Left kidney (tissue), 2 donors: ENCODE data around the gene RAB3GAP2. TPM values are rescaled to one million over a fixed set of nuclear protein-coding genes. Genes with fewer than 3 reads are reported as not detected.
"Not testable (repeated sequence)": the region's sequence is repeated elsewhere in the genome, so short reads cannot be mapped to it uniquely, and the experiment has no call there.

ENCODE experiments used
- DNase-seq: peaks from one replicate; pipeline ENCODE4 v3.0.0-alpha.2; 2013
- polyA plus RNA-seq: library from polyadenylated mRNA; unstranded; fragments of 120-200 nt; gene quantifications from one replicate; pipeline ENCODE4 v1.2.1, GENCODE V29; 2013; ENCODE audit not compliant: insufficient read length

Gene RAB3GAP2
- polyA plus RNA-seq, 1 donor, result 39.6 TPM

- DNase-seq, result no peak
Observed at GRCh38 chr1:220139966-220140365, 132.3 kb downstream of the RAB3GAP2 start.

DNA sequence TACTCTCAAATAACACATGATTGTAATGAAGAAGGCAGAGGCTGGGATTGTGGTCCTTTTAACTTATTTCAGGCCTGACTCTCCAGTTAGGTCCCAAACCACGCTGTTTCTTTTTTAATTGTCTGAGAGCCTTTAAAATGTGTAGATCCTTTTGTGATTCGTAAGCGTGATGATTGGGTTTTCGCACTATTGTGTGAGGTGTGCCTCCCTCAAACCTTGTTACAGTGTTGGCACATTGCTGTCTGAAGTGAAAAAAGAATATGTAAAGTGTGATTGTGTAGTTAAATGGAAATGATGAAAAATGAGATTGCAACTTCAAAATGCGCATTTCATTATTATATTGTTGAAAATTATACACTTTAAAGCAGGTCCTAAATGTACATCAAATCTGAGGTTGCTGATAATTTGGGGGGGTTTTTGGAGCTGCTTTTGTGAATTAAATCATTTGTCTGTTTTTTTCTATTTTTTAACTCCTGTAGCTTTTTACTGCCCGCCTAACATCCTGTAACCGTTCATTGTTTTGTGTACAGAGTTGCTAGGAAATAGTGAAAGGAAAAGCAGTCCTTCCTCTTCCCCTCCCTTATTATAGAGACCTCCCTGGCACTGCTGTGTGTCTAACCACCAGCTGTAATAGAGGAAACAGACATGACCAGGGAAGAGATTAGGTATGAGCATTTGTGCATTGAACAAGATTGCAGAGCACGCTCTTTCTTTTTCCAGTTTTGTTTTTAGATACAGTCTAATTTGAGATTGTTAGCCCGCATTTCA lies 135.1 kb downstream of the RAB3GAP2 start:
- no peak for DNase-seq

- no peak for DNase-seq
Observed at GRCh38 chr1:220135755-220136154, 136.5 kb downstream of the RAB3GAP2 start.

- DNase-seq, result no peak
Observed at GRCh38 chr1:220129479-220130210, 142.6 kb downstream of the RAB3GAP2 start.

DNA sequence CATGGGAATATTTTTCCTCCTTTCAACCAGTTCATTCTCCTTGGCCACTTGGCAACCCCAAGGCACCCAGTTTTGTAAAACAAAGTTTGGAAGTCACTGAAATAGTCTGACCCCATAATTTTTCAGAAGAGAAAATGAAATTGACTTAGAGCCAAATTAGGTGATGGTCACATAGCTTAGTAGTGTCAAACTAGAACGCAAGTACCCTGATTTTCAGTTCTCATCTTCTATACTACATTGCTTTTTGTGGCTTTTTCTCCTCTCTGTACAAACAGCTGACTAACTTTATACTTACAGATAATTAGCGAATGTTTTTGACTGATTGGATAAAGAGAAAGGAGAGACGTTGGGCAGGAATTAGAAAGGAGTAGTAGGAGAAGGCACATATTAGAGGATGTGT lies 145.2 kb downstream of the RAB3GAP2 start:
- no peak for DNase-seq

DNA sequence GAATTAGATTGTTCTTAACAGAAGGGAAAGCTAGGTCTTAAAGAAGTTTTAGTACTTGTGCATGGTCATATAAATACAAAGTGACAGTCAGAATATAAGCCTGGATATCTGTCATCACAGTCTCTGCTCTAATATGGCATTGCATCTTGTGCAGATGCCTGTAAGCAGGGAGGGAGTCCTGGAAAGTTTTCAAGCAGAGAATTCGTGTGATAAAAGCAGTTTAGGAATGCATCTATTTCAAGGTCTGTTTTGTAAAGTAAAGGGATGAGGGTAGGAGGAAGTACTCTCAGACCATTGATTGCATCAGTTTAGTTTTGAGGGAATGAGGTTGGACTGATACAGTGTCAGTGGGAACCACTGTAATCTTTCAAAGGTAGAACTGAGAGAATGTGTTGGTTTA lies 147.7 kb downstream of the RAB3GAP2 start:
- no peak for DNase-seq

DNA sequence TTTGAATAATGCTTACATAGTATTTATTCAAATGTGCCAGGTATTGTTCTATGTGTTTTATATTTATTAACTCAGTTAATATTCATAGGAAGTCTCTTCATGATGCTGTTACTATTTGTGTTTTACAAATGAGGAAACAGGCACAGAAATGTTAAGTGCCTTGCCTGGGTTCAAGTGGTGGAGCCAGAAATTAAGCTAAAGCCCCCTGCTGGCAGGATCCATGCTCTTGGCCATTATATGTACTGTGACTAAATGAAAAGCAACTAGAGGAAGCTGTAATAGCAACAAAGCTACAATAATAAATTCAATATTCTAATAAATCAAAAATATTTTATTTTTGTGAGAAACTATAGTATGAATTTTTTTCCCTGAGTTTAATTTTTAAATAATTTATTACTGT lies 148.4 kb downstream of the RAB3GAP2 start:
- no peak for DNase-seq

DNA sequence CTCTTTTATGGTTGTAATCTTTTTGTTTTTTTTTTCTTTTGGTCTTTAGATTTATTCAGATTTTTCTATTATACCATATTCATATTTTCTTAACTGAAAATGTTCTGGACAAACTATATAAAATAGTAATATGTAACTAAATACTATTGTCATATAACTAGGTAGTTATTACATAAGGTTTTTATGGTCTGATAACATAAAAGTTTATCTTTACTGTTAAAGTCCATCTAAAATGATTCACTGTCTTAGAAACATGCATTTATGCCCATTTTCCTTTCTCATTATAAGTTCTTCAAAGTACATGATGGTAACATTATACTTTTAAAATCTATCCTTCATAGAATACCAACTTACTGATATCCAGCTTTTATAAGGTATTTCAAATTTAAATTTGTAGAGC lies 149.2 kb downstream of the RAB3GAP2 start:
- no peak for DNase-seq

- DNase-seq, result no peak
Observed at GRCh38 chr1:220121791-220122530, 150.3 kb downstream of the RAB3GAP2 start.

GRCh38 chr1:220119043-220119512 lies 153.2 kb downstream of the RAB3GAP2 start:
- DNase-seq, result no peak

GRCh38 chr1:220113136-220113695 lies 159.0 kb downstream of the RAB3GAP2 start:
- no peak for DNase-seq

DNA sequence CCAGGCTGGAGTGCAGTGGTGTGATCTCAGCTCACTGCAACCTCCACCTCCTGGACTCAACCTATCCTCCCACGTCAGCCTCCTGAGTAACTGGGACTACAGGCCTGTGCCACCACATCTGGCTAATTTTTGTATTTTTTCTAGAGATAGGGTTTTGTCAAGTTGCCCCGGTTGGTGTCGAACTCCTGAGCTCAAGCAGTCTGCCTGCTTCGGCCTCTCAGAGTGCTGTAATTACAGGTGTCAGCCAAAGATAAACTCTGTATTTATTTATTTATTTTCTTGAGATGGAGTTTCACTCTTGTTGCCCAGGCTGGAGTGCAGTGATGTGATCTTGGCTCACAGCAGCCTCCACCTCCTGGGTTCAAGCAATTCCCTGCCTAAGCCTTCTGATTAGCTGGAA lies 159.7 kb downstream of the RAB3GAP2 start:
- DNase-seq, result not testable (repeated sequence)

- DNase-seq, result not testable (repeated sequence)
Observed at GRCh38 chr1:220110473-220110872, 161.8 kb downstream of the RAB3GAP2 start.

DNA sequence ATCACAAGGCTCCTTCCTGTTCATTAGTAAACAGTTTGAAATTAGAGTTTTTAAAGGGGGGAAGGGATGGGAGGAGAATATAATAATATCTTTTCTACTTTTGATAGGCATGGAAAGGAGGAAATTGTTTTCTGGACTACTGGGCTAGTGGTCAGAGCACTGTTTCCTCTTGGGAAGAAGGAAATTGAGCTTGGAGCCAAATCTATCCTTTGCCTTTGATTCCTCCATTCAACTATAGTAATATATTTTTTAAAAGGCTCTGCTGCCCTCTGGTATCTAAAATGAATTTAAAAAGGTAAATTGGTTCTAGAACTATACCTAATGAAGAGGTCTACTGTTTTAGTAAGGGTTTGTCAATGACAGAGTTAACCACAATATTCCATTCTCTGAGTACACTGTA lies 172.4 kb downstream of the RAB3GAP2 start:
- DNase-seq, result no peak

Other genes starting within 250 kb of the RAB3GAP2 start
- 106 TPM for gene EPRS1, start 225.9 kb downstream of the RAB3GAP2 start, polyA plus RNA-seq
- gene BPNT1, start 182.7 kb downstream of the RAB3GAP2 start, polyA plus RNA-seq, result 54.5 TPM
- gene IARS2, start 178.3 kb downstream of the RAB3GAP2 start, polyA plus RNA-seq, result 97.4 TPM